SU-DHL-6 (cell line): Measurements from ENCODE around the gene EPB41.
A peak's percentile ranks its signal among the peaks of the same experiment; 100 is the strongest.

Experiments
- H2AFZ ChIP-seq: fragments of 200-600 bp; sonication (generic); 2 replicates; pipeline ENCODE4 v1.6.1; 2014; ENCODE audit warnings: low read depth, mild to moderate bottlenecking, moderate library complexity, mixed read lengths, antibody characterized with exemption, low read length; ENCODE audit not compliant: severe bottlenecking
- H3F3A ChIP-seq: fragments of 200-600 bp; shearing (Covaris generic); 2 replicates; pipeline ENCODE4 v1.6.0; 2016; ENCODE audit warnings: antibody characterized with exemption, mild to moderate bottlenecking; ENCODE audit not compliant: insufficient read depth
- H3K27ac ChIP-seq: fragments of 200-600 bp; sonication (generic); 2 replicates; pipeline ENCODE4 v1.5.1; 2016; ENCODE audit warnings: low read depth, mild to moderate bottlenecking, low read length, moderate library complexity, mixed read lengths
- H3K27me3 ChIP-seq: fragments of 200-600 bp; sonication (generic), shearing (Covaris generic); 2 replicates; pipeline ENCODE4 v1.6.0; 2014; ENCODE audit warnings: mild to moderate bottlenecking, low read length
- H3K36me3 ChIP-seq: fragments of 200-600 bp; sonication (generic); 2 replicates; pipeline ENCODE4 v1.6.1; 2014; ENCODE audit warnings: mild to moderate bottlenecking, low read length, mixed read lengths
- H3K4me2 ChIP-seq: fragments of 300-600, 200-600 bp; shearing (Covaris generic), sonication (generic); 2 replicates; pipeline ENCODE4 v1.6.0; 2014; ENCODE audit warnings: low read length, low read depth, mild to moderate bottlenecking; ENCODE audit not compliant: poor library complexity, severe bottlenecking
- H3K4me3 ChIP-seq: fragments of 200-600 bp; sonication (generic); 2 replicates; pipeline ENCODE4 v1.5.1; 2014; ENCODE audit warnings: antibody characterized with exemption, low read length, mild to moderate bottlenecking, mixed read lengths; ENCODE audit not compliant: insufficient read depth, poor library complexity, severe bottlenecking
- H3K79me2 ChIP-seq: fragments of 200-600 bp; sonication (generic); 2 replicates; pipeline ENCODE4 v1.6.1; 2014; ENCODE audit warnings: mild to moderate bottlenecking, low read length, moderate library complexity; ENCODE audit not compliant: insufficient read depth
- H3K9ac ChIP-seq: fragments of 200-600 bp; sonication (generic); 2 replicates; pipeline ENCODE4 v1.7.0; 2014; ENCODE audit warnings: mild to moderate bottlenecking, low read length
- H3K9me2 ChIP-seq: fragments of 200-600 bp; sonication (generic); replicated peaks from 2 replicates; pipeline ENCODE4 v1.6.1; 2014; ENCODE audit warnings: low read length; ENCODE audit not compliant: insufficient read depth
- H3K9me3 ChIP-seq: fragments of 200-600 bp; sonication (generic); 2 replicates; pipeline ENCODE4 v1.6.1; 2014; ENCODE audit warnings: low read length, mixed read lengths; ENCODE audit not compliant: insufficient read depth
- H4K20me1 ChIP-seq: fragments of 200-600 bp; sonication (generic); 2 replicates; pipeline ENCODE4 v1.6.1; 2014; ENCODE audit warnings: low read depth, mild to moderate bottlenecking, antibody characterized with exemption, low read length, moderate library complexity, mixed read lengths
- CTCF ChIP-seq: fragments of 200-600 bp; sonication (generic); IDR thresholded peaks from one replicate; pipeline ENCODE4 v1.5.1; 2017; ENCODE audit warnings: antibody characterized with exemption, mild to moderate bottlenecking, low read length, moderate library complexity; ENCODE audit not compliant: insufficient read depth, poor library complexity, severe bottlenecking
- EZH2phosphoT487 ChIP-seq: fragments of 200-600 bp; sonication (generic), shearing (Covaris generic); conservative IDR thresholded peaks from 2 replicates; pipeline ENCODE4 v1.6.1; 2018; ENCODE audit warnings: mild to moderate bottlenecking, antibody characterized with exemption, low read length, moderate library complexity, mixed read lengths

Gene EPB41

GRCh38 chr1:29120947-29121485 lies 206.6 kb downstream of the EPB41 start:
- Histone ChIP-seq H4K20me1 (no peaks in the 10 kb centered on the region), H3K27ac (no peak overlapping the region), H3K27me3 (no peaks in the 10 kb centered on the region), H3K9ac (no peak overlapping the region), H3K4me2 (peak overlapping the region; percentile 32), H3K36me3 (no peaks in the 10 kb centered on the region), H3K9me2 (no peaks in the 10 kb centered on the region), H3K4me3 (no peak overlapping the region), H3K9me3 (no peaks in the 10 kb centered on the region), H2AFZ (no peak overlapping the region), H3F3A (no peaks in the 10 kb centered on the region; the same call in 1 of the 2 replicates), H3K79me2 (no peaks in the 10 kb centered on the region)
- TF ChIP-seq EZH2phosphoT487 (no peak), CTCF (no peak)

- Histone ChIP-seq H3F3A (no peaks in the 10 kb centered on the region; the same call in 1 of the 2 replicates), H2AFZ (no peak overlapping the region), H3K4me3 (no peak overlapping the region), H3K36me3 (no peaks in the 10 kb centered on the region), H3K9ac (no peak overlapping the region), H3K9me2 (no peaks in the 10 kb centered on the region), H3K4me2 (peak overlapping the region; percentile 32), H4K20me1 (no peaks in the 10 kb centered on the region), H3K9me3 (no peaks in the 10 kb centered on the region), H3K79me2 (no peaks in the 10 kb centered on the region), H3K27me3 (no peaks in the 10 kb centered on the region), H3K27ac (no peak overlapping the region)
- TF ChIP-seq CTCF (no peak), EZH2phosphoT487 (no peak)
These were observed 207.2 kb downstream of the EPB41 start for GRCh38 chr1:29121516-29121935.

- no peaks in the 10 kb centered on the region for H3K36me3 ChIP-seq
- H3K9me2 ChIP-seq, result no peaks in the 10 kb centered on the region
- H3K4me2 ChIP-seq, result no peak overlapping the region
- H3K4me3 ChIP-seq, result no peak overlapping the region
- TF ChIP-seq CTCF (no peak), EZH2phosphoT487 (no peak)
- no peaks in the 10 kb centered on the region; the same call in 1 of the 2 replicates for H3F3A ChIP-seq
- H3K9ac ChIP-seq, result no peak overlapping the region
- H2AFZ ChIP-seq, result no peak overlapping the region
- H3K27me3 ChIP-seq, result no peaks in the 10 kb centered on the region
- no peaks in the 10 kb centered on the region for H3K9me3 ChIP-seq
- H4K20me1 ChIP-seq, result no peaks in the 10 kb centered on the region
- H3K79me2 ChIP-seq, result no peaks in the 10 kb centered on the region
- no peak overlapping the region for H3K27ac ChIP-seq
These were observed 207.7 kb downstream of the EPB41 start for GRCh38 chr1:29121936-29122681.
